GM19395 (cell line): ENCODE data around the gene C3orf22.

ENCODE experiments used
- ATAC-seq: cut with Tn5 transposase; IDR thresholded peaks from one replicate; pipeline ENCODE4 v1.9.1; 2021; ENCODE audit warnings: mild to moderate bottlenecking, moderate library complexity; ENCODE audit not compliant: unreplicated experiment

Gene C3orf22

DNA sequence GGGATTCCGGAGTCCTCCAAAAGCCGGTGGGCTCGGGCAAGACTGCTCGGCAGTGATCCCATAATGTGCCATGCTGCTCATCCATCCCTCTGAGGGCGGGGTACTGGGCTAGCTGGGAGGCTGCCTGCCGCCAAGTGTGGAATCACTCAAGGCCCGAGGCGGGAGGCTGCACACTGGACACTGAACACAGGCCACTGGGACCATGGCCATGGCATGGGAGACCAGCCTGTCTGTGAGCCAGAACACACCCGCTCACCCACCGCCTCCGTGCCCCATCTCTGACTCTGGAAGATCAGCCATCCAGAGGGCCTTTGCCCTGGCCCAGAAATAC is 1.4 kb downstream of the C3orf22 start:
- no peak for ATAC-seq

DNA sequence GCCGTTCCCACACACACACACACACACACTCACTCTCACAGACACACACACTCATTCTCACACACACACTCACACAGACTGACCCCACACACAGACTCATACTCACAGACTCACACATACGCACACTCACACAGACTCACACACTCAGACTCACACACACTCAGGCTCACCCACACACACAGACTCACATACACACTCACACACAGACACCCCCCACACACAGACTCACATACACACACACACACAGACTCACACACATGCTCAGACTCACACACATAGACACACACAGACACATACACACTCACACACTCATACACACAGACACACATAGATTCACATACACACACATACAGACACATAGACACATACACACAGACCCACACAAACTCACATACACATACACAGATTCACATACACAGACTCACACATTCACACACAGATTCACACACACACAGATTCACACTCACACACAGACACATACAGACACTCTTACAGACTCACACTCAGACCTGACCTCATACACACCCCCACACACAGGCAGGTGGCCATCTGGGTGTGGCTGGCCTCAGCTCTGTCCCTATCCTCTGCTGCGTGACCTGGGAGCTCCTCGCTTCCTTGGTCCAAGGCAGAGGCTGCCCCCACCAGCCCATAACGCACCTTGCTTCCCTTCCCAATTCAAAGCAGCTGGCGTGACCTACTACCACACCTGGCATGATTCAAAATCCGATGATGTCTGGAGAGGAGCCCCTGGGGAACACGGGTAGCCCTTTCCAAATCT is 1.9 kb downstream of the C3orf22 start:
- no peak for ATAC-seq

DNA sequence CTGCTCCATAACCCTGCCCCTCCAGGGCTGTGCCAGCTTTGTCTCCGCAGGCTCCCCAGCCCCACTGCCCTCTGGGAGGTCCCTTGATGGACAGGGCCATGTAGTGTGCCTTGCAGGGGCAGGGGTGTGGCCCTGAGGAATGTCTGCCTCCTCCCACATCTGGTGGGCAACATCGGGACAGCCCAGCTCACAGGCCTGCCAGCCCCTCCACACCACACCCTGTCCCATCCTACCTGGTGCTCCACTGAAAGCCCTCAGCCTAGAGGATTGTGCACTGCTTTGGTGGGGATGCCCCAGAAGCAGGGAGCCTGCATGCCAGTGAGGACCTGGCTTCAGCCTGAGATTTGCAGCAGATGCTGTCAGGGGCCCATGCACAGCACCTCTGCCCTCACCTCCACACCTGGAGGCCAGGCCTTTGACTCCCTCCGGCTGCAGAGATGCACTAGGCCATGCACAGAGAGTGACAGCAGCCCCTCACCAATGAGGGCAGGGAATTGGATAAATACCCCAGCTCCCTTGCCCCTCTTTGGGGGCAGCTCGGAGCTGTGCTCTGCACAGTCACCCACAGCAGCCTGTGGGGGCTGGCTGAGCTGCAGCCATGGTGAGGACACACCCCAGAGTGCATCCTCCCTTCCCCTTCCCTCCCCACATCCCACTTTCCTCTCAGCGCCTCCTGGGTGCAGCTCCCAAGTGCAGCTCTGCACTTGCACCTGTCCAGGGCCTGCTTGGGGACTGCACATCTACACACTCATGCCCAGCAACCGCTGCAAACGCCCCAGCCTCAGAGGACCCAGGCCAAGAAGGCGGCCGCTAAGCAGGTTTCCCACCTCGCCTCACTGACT is 2.7 kb downstream of the C3orf22 start:
- ATAC-seq, result no peak

- ATAC-seq, result no peak
Measured at GRCh38 chr3:126554560-126555525, 3.9 kb downstream of the C3orf22 start.

DNA sequence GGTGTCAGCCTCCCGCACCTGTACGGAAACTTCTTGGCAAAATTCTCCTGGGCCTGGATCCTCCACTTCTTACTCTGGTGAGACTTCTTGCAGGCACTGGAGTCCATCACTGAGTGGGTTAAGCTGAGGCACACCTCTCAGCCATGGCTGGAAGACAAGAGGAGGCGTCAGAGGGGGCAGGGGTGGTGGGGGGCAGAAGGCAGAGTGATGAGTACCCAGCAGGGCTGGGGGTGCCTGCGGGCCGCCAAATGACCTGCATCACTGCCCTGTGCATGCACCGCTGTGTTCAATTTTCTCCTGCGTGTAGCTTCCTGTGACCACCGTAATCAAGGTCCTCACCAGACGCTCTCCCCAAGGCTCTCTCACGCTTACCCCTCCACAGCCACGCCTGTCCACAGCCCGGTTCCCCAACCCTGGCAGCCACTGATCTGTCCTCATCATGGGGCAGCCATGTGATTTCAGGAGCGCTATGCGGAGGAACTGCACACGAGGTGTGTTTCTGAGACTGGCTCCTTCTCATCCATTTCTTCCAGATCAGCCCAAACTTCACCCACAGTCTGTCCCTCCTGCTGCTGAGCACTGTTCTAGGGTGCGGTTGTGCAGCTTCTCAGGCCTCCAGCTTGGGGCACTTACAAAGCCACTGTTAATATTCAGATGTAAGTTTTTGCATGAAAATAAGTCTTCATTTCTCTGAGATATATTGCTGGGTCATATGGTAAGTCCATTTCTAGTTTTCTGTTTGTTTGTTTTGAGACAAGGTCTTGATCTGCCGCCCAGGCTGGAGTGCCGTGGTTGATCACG is 5.2 kb downstream of the C3orf22 start:
- no peak for ATAC-seq

DNA sequence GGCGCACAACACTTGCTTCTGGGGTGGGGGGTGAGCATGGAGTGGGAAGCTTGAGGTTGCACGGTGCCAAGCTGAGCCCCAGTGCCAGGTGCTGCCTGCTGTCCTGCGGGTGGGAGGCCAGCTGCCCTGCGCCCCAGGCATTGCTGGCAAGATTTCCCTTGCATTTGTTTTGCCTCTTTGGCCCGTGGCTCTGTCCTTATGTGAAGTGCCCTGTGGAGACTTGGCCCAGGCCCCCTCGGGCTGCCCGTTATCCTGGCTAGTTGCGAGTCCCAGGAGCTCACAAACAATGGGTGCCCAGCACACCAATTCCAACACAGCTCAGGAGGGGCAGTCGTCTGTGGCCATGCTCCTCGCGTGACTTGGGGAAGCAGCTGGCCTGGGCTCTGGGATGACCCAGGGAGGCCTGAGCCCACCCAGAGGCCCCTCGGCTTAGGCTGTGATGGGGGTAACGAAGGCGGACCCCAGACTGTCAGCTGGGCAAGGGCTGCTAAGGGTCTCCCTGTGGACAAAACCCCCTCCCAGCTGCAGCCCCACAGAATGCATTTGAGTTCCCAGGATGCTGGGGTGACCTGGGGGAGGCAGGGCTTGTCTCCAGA is 5.9 kb downstream of the C3orf22 start:
- no peak for ATAC-seq

GRCh38 chr3:126551839-126552687 is 6.7 kb downstream of the C3orf22 start:
- no peak for ATAC-seq

DNA sequence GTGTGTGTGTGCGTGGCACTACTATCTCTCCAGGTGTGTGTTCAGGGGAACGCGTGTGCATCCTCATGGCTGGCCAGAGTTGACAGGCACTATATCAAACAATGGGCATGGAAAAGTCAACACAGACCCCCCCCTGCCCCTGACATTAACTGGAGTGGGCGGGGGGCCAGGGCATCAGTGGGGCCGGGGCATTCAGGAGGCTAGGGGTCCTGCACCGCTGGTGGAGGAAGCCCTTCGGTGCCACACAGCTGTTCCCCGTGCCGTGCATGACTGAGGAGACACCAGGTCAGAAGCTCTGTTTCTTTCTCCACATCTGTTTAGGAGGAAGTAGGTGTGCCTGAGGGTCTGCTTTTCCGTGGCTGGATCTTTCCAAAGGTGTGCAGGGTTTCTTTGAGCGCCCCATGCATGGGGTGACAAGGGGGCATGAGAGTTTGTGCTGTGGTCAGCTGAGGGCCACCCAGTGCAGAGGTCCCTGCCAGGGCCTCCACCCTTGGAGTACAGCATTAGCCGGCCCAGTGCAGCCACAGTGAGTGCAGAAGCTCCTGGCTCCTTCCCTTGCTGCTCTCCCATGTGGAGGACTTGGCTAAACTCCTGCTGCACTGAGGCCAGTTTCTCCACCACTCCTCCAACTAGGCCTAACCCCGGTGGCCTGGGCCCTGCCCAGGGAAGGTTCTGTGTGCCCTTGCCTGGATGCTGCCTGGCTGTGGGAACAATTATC is 7.5 kb downstream of the C3orf22 start:
- ATAC-seq, result no peak

DNA sequence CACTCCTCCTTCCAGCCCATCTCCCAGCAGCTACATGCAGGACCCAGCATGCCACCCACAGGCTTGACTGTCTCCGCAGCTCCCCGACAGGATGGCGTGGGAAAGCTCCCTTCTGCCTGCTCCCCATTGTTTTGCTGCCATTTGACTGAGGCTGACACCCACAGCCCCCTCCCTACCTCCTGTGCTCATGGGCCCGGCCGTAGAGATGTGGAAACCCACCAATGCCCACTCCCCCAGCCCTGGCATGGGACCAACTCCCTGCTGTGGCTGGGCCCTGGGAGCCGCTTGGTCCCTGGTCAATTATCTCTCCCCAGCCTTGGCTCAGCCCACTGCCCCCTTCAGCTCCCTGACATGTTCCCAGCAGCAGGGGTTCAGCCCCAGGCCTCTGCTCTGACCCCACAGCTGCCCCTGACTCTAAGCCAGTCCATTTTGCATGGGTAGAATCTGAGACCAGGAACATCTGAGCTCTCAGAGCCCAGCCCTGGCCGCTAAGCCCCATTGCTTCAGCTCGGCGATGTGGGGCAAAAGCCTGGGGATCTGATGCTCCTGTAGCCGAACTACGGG is 8.2 kb downstream of the C3orf22 start:
- ATAC-seq, result no peak

GRCh38 chr3:126549861-126550487 is 8.8 kb downstream of the C3orf22 start:
- ATAC-seq, result no peak

DNA sequence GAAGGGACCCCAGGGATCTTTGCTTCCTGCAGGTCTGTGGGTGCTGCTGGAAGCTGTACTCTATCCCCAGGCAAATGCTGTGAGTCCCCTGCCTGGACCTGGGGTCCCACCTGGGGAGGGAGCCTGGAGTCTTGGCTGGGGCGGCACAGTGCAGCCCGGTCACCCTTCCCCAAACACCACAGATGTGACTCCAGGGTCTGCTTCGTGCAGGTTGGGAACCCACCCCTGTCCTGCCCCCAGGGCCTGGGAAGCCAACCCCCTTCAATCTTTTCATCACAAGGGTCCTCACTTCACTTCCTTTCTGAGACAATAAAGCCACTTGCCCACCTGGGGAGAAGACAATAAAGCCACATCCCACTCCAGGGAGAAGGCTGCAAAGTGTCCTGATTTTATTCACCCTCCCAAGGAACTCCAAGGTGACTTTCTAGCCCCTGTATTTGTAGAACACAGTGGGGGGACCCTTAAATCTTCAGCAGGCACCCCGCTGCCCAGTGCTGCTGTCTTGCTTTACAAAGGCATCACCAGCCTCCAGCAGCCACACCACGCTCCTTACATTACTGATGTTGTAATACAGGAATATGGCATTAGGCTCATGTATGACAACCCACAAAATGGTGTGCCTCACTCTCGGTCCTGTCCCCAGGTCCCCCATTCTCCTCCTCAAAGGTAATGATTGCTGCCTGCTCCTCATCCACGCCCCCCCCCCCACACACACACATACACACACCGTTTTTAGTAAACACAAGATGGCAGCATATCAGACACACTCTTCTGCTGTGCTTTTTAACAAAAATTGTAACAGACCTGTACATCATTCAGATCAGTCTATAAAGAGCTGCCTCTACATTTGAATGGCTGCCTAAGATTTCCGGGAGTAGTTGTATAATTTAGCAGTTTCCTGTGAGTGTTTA is 9.9 kb downstream of the C3orf22 start:
- no peak for ATAC-seq

- no peak for ATAC-seq
Measured at GRCh38 chr3:126547721-126548120, 11.0 kb downstream of the C3orf22 start.

DNA sequence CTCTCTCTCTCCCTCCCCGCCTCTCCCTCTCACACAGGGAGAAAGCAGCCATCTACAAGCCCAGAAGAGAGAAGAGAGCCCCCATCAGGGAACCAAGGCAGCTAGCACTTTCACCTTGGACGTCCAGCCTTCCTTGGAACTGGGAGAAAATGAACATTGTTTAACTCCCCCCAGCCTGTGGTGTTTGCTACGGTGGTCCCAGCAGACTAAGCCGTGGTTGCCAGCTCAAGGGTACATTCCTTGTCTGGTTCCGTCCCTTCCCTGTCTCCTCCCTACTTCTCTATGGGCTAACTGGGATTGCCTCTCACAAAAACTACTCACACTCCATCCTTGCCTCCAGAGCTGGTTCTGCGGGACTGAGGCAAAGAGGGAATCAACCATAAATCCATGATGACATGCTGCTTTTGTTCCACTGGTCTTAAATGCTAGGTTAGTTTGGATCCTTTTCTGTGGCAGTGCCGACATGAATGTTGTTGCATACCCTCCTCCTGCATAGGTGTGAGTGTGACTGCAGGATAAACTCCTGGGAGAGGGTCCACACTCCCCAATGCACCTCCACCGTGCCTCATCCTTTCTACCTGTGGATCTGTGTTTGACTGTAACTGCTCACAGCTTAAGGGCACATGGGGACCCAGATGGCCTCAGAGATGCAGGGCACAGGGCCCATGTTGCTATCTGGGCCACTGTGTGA is 12.0 kb downstream of the C3orf22 start:
- no peak for ATAC-seq

DNA sequence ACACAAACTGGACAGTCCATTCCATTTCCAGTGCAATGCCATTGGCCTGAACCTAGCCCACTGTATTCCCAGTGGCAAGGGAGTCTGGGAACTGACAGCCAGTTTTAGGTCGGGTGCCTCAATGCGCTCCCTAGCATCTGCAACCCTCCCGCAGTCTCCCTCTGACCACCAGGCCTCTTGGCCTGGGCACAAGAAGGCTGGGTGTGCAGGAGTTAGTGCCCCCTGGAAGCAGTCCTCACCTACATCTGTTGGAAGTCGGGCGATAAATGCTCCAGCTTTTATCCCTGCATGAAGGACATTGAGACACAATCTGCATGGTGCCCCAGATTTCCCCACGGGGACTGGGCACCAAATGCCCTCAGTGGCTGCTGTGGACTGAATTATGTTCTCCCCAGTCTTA is 12.7 kb downstream of the C3orf22 start:
- ATAC-seq, result no peak

- no peak for ATAC-seq
Measured at GRCh38 chr3:126545544-126545943, 13.2 kb downstream of the C3orf22 start.
